HepG2 (cell line): ENCODE results near the gene KDM4B. TPM values are rescaled to one million over a fixed set of nuclear protein-coding genes. Genes with fewer than 3 reads are reported as not detected.

Experiments used
- ATAC-seq: fragments of 200-7000 bp; cut with Tn5 transposase; 3 replicates; pipeline ENCODE4 v1.9.1; 2020; ENCODE audit warnings: mild to moderate bottlenecking, moderate library complexity
- BruUV-seq: library from RNA; stranded (reverse); fragments of 400-500 nt; replicated peaks from 2 replicates; lab custom pipeline; 2021; lab: Mats Ljungman, UMichigan
- CTCF ChIA-PET: fragments of 300-600 bp; formaldehyde crosslinking; extraction: SDS; loops from one replicate; lab custom pipeline; 2021; ENCODE audit warnings: low total read pairs, inconsistent platforms, low intra/inter-chr PET ratio; lab: Yijun Ruan, JAX
- POLR2A ChIA-PET: fragments of 350-600 bp; sonication (Branson Sonifier 250); formaldehyde crosslinking; loops from one replicate; lab custom pipeline; 2020; ENCODE audit warnings: antibody characterized with exemption, inconsistent platforms; lab: Yijun Ruan, JAX
- DNase-seq: peaks from one replicate; pipeline ENCODE4 v3.0.0-alpha.2; 2015; ENCODE audit warnings: low spot score
- FAIRE-seq: peaks from 3 replicates; lab custom pipeline; 2011; peaks lifted over from hg19 to GRCh38; lab: Jason Lieb, UNC
- H2AFZ ChIP-seq: one replicate; pipeline ENCODE4 v1.6.1; 2011; ENCODE audit warnings: low read length, inconsistent platforms
- H3K27ac ChIP-seq: fragments of 300-600 bp; 3 replicates; pipeline ENCODE4 v1.8.0; 2011; ENCODE audit warnings: mixed run types, mild to moderate bottlenecking, mixed read lengths, low read length, inconsistent platforms; ENCODE audit not compliant: insufficient read depth; ENCODE audit errors: extremely low read length
- H3K27me3 ChIP-seq, 2 experiments: fragments of 200-600 bp in 1 of 2; 2 replicates in 1 of 2; 3 replicates in 1 of 2; pipeline versions ENCODE4 v1.6.0 to v1.8.0; 2011; ENCODE audit warnings: low read length in 2 of 2, mild to moderate bottlenecking in 2 of 2, moderate library complexity in 2 of 2, inconsistent platforms in 1 of 2; ENCODE audit not compliant: insufficient read depth in 2 of 2, control insufficient read depth in 1 of 2
- H3K36me3 ChIP-seq, 2 experiments: fragments of 200-600 bp in 1 of 2; replicated peaks in 1 of 2; 2 replicates in 1 of 2; 3 replicates in 1 of 2; pipeline versions ENCODE4 v1.5.1 to v1.8.0; 2011; ENCODE audit warnings: low read length in 2 of 2, inconsistent platforms in 1 of 2; ENCODE audit not compliant: insufficient read depth in 2 of 2, control insufficient read depth in 1 of 2
- H3K4me1 ChIP-seq: 2 replicates; pipeline ENCODE4 v1.5.1; 2012; ENCODE audit warnings: low read length, inconsistent platforms; ENCODE audit not compliant: insufficient read depth
- H3K4me2 ChIP-seq: 2 replicates; pipeline ENCODE4 v1.6.0; 2011; ENCODE audit warnings: low read depth, low read length, inconsistent platforms
- H3K4me3 ChIP-seq, 3 experiments: fragments of 200-600 bp in 1 of 3; sonication (generic), shearing (Covaris generic) in 1 of 3; replicated peaks in 1 of 3; 2 replicates each; pipeline ENCODE4 v1.5.1; 2011 to 2016; ENCODE audit warnings: low read length in 3 of 3, inconsistent platforms in 2 of 3, low read depth in 2 of 3, mild to moderate bottlenecking in 2 of 3, control low read depth in 1 of 3, mixed read lengths in 1 of 3; ENCODE audit not compliant: insufficient read depth in 1 of 3
- H3K79me2 ChIP-seq: one replicate; pipeline ENCODE4 v1.6.1; 2011; ENCODE audit warnings: low read length, inconsistent platforms; ENCODE audit not compliant: insufficient read depth
- H3K9ac ChIP-seq: 2 replicates; pipeline ENCODE4 v1.6.0; 2011; ENCODE audit warnings: mild to moderate bottlenecking, low read depth, low read length, inconsistent platforms; ENCODE audit not compliant: insufficient read depth
- H3K9me3 ChIP-seq: 2 replicates; pipeline ENCODE4 v1.5.1; 2012; ENCODE audit warnings: mild to moderate bottlenecking, low read length
- H4K20me1 ChIP-seq: 2 replicates; pipeline ENCODE4 v1.6.0; 2011; ENCODE audit warnings: inconsistent platforms, mild to moderate bottlenecking, low read length, moderate library complexity; ENCODE audit not compliant: insufficient read depth
- AHR ChIP-seq: IDR thresholded peaks from 2 replicates; pipeline ENCODE4 v1.6.1; 2018; ENCODE audit warnings: missing genetic modification reagents, missing compliant biosample characterization
- ETV5 ChIP-seq: IDR thresholded peaks from 2 replicates; pipeline ENCODE4 v1.6.1; 2018; ENCODE audit warnings: missing biosample characterization, missing genetic modification reagents, inconsistent platforms, borderline replicate concordance
- HDAC1 ChIP-seq: sonication (generic); formaldehyde crosslinking; IDR thresholded peaks from 2 replicates; pipeline ENCODE4 v1.5.1; 2020; ENCODE audit warnings: mild to moderate bottlenecking, missing genetic modification reagents
- HDAC2 ChIP-seq: sonication (generic); formaldehyde crosslinking; IDR thresholded peaks from 2 replicates; pipeline ENCODE4 v1.4.0; 2020; ENCODE audit warnings: missing genetic modification reagents
- MED1 ChIP-seq: sonication (generic); formaldehyde crosslinking; IDR thresholded peaks from 2 replicates; pipeline ENCODE4 v1.4.0; 2020; ENCODE audit warnings: missing genetic modification reagents
- RFX1 ChIP-seq: fragments of 450-650 bp; IDR thresholded peaks from 2 replicates; pipeline ENCODE4 v1.6.1; 2017
- SAP130 ChIP-seq: IDR thresholded peaks from 2 replicates; pipeline ENCODE4 v1.6.1; 2016; ENCODE audit warnings: low read depth
- SKI ChIP-seq: fragments of 450-650 bp; IDR thresholded peaks from one replicate; pipeline ENCODE4 v1.6.1; 2018; ENCODE audit warnings: mild to moderate bottlenecking; ENCODE audit not compliant: partially characterized antibody
- THYN1 ChIP-seq: sonication (generic); formaldehyde crosslinking; IDR thresholded peaks from 2 replicates; pipeline ENCODE4 v1.8.1; 2023; ENCODE audit warnings: low read depth, mild to moderate bottlenecking, moderate library complexity, missing genetic modification reagents, borderline replicate concordance
- ZIK1 ChIP-seq: sonication (generic); formaldehyde crosslinking; IDR thresholded peaks from 2 replicates; pipeline ENCODE4 v1.5.0; 2020; ENCODE audit warnings: mild to moderate bottlenecking, low read depth, missing genetic modification reagents, borderline replicate concordance
- ZNF136 ChIP-seq: sonication (generic); formaldehyde crosslinking; IDR thresholded peaks from 2 replicates; pipeline ENCODE4 v1.8.1; 2022; ENCODE audit warnings: low read depth, mild to moderate bottlenecking, moderate library complexity, missing genetic modification reagents
- ZNF556 ChIP-seq: sonication (generic); formaldehyde crosslinking; IDR thresholded peaks from 2 replicates; pipeline ENCODE4 v1.4.0; 2020; ENCODE audit warnings: mild to moderate bottlenecking, missing genetic modification reagents, borderline replicate concordance
- ZNF605 ChIP-seq: sonication (generic); formaldehyde crosslinking; IDR thresholded peaks from 2 replicates; pipeline ENCODE4 v1.8.0; 2022; ENCODE audit warnings: mild to moderate bottlenecking, missing genetic modification reagents
- ZNF746 ChIP-seq: sonication (generic); formaldehyde crosslinking; IDR thresholded peaks from 2 replicates; pipeline ENCODE4 v1.8.0; 2022; ENCODE audit warnings: mild to moderate bottlenecking, missing genetic modification reagents
- WGBS: methylation state at CpG from one replicate; pipeline ENCODE4 v1.1.6; 2017; ENCODE audit warnings: low lambda C conversion rate; 5-methylcytosine and 5-hydroxymethylcytosine counted together
- in situ Hi-C: cut with HindIII; loops from 2 replicates; pipeline ENCODE4 v1.10.0; 2017; ENCODE audit warnings: low pct_unique_long_range_greater_than_20kb; ENCODE audit not compliant: extremely low pct_ligation_motif_present
- intact Hi-C: fragments of 100-400 bp; cut with micrococcal nuclease; formaldehyde crosslinking; loops from one replicate; pipeline ENCODE4 v1.10.0; 2022; ENCODE audit not compliant: unreplicated experiment
- polyA plus RNA-seq, 8 experiments: library from polyadenylated mRNA; depleted of rRNA in 3 of 8; stranded (reverse) in 7 of 8; unstranded in 1 of 8; fragments of >200 nt; fragmentation: Illumina TruSeq in 4 of 8; extraction: Trizol in 4 of 8; gene quantifications; 2 replicates each; pipeline versions ENCODE4 v1.2.1 to v1.2.3, GENCODE V29; 2011 to 2016; ENCODE audit warnings: low read depth in 4 of 8, missing spikeins in 1 of 8, mixed read lengths in 1 of 8; ENCODE audit not compliant: insufficient read depth in 1 of 8
- total RNA-seq, 5 experiments: library from RNA; depleted of rRNA; stranded (reverse); fragments of >200 nt; fragmentation: Illumina TruSeq; extraction: Trizol; gene quantifications; 2 replicates each; pipeline ENCODE4 v1.2.3, GENCODE V29; 2016; ENCODE audit warnings: low read depth in 1 of 5
- TF ChIP-seq, protein P1 (sequence below): sonication (generic); formaldehyde crosslinking; IDR thresholded peaks from 2 replicates; pipeline ENCODE4 v1.4.0; 2020; ENCODE audit warnings: missing genetic modification reagents
- TF ChIP-seq, protein P2 (sequence below): sonication (generic); formaldehyde crosslinking; IDR thresholded peaks from 2 replicates; pipeline ENCODE4 v1.4.0; 2020; ENCODE audit warnings: missing genetic modification reagents, borderline replicate concordance
- TF ChIP-seq, protein P3 (sequence below): sonication (generic); formaldehyde crosslinking; IDR thresholded peaks from 2 replicates; pipeline ENCODE4 v1.4.0; 2020; ENCODE audit warnings: missing genetic modification reagents

Gene KDM4B
- total and polyA plus RNA-seq, 2 of the 13 experiments (the other 11 are each of a cell fraction or from before 2014, with no cell fraction given): 4.9 to 14.6 TPM

DNA sequence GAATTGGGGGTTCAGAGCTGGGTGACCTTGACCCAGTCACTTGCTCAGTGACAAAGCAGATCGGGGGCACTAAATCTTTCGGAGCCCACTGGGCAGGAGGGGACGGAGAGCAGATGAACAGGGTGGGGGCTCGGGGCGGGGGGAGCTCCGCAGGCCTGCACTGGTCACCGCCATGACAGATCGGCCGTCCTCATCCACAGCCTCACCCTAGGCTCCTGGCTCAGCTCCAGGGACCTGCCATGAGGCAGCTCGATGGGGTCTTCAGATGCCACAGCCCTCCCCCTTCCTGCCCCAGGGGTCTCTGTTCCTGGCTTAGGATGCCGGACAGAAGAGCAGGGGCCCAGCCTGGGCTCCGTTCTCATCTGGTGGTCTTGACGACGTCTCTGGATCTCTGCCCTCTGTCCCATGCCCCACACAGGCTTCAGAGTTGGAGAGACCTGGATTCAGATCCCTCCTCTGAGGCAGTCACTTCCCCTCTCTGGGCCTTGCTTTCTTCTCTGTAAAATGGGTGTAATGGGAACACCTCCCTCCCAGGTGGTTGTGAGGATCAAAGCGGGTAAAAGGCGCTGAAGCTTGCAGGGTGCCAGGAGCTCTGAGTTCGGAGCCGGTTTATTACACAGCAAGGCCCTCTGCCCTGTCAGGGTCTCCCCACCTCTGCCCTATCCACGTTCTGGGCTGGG lies 3.0 kb downstream of the KDM4B start (continued):
- TF ChIP-seq, protein P1, sequence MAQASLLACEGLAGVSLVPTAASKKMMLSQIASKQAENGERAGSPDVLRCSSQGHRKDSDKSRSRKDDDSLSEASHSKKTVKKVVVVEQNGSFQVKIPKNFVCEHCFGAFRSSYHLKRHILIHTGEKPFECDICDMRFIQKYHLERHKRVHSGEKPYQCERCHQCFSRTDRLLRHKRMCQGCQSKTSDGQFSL (CRISPR knock-in tag): no peak
- no peak for TF ChIP-seq HDAC2 (CRISPR knock-in tag)
- no peak for TF ChIP-seq AHR (CRISPR knock-in tag)
- TF ChIP-seq ZNF556: 0 out of 2 replicates have a peak, but pooled peaks have one; percentile 16

DNA sequence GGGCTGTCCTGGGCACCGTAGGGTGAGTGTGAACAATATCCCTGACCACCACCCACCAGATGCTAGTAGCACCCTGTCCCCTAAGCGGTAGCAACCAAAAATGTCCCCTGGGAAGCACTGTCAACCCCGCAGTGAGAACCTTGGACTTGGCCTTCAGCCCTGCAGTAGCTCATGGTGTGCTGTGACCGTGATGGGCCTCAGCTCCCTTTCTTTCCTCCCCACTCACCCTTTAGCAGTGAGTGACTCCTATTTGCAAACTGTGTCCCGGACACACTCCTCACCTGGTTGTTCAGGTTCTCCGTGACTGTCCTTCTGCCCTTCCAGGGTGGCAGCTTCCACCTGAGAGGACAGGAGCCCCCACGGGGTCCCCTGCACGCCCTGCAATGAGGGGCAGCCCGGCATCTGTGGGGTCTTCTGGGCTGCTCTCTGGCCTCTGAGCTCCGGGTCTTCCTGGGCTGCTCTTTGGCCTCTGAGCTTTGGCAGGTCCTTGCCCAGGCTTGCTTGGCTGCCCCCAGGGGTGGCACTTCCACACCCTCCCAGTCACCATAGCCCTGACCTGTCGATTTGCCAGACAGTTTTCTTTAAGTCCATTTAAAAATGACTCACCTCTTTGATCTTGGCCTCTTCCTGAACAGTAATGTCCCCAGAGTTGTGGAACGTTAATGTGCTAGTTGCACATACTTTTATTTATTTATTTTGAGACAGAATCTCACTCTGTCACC lies 3.8 kb downstream of the KDM4B start:
- FAIRE-seq (peak; percentile 49), DNase-seq (peak; percentile 74), ATAC-seq (peak; percentile 5; the same call in 1 of the 3 replicates)
- Histone ChIP-seq H3K36me3 (peaks cover 4 to 13% of the 10 kb centered on the region in 2 experiments; a peak in 2 of 5 replicates), H3K9ac (peak overlapping the region; percentile 73), H3K79me2 (peaks cover 71% of the 10 kb centered on the region), H3K4me1 (peaks cover 61% of the 10 kb centered on the region), H4K20me1 (peaks cover 55% of the 10 kb centered on the region), H3K4me2 (peak overlapping the region; percentile 97), H2AFZ (no peak overlapping the region), H3K27ac (peak overlapping the region; percentile 48), H3K4me3 (peak overlapping the region; percentile 32 to 82 (median 73); a peak in 5 of 6 replicates), H3K27me3 (no peaks in the 10 kb centered on the region; a peak in 1 of 5 replicates), H3K9me3 (no peaks in the 10 kb centered on the region)
- CTCF ChIA-PET: interaction anchor here (1.5 kb wide), 1 partner anchor 59 kb away, joined by 4 read pairs; no protein-coding TSS in a partner anchor
- WGBS: 3% methylated on average over 6 of the region's 12 CpGs
- in situ Hi-C loops: no loop called here
- POLR2A ChIA-PET: interaction anchor here (1.1 to 2.4 kb wide), 4 partner anchors 30 to 102 kb away, joined by 3 to 9 read pairs (median 5); no protein-coding TSS in a partner anchor
- intact Hi-C loops: no loop called here
- BruUV-seq: no TSS peak
- TF ChIP-seq ZNF136 (CRISPR knock-in tag) (peak; percentile 60; the same call in 1 of the 2 replicates), RFX1 (no peak), HDAC1 (CRISPR knock-in tag) (peak; percentile 55; the same call in 1 of the 2 replicates), THYN1 (CRISPR knock-in tag) (no peak), ZNF605 (CRISPR knock-in tag) (peak; percentile 74; the same call in 1 of the 2 replicates), ETV5 (peak; percentile 52; the same call in 1 of the 2 replicates), SAP130 (CRISPR knock-in tag) (peak; percentile 76), MED1 (CRISPR knock-in tag) (0 out of 2 replicates have a peak, but pooled peaks have one; percentile 10), ZIK1 (no peak), SKI (peak; percentile 81), ZNF746 (CRISPR knock-in tag) (no peak)
- TF ChIP-seq, protein P2, sequence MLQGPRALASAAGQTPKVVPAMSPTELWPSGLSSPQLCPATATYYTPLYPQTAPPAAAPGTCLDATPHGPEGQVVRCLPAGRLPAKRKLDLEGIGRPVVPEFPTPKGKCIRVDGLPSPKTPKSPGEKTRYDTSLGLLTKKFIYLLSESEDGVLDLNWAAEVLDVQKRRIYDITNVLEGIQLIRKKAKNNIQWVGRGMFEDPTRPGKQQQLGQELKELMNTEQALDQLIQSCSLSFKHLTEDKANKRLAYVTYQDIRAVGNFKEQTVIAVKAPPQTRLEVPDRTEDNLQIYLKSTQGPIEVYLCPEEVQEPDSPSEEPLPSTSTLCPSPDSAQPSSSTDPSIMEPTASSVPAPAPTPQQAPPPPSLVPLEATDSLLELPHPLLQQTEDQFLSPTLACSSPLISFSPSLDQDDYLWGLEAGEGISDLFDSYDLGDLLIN (CRISPR knock-in tag): 0 out of 2 replicates have a peak, but pooled peaks have one; percentile 22
- TF ChIP-seq, protein P3, sequence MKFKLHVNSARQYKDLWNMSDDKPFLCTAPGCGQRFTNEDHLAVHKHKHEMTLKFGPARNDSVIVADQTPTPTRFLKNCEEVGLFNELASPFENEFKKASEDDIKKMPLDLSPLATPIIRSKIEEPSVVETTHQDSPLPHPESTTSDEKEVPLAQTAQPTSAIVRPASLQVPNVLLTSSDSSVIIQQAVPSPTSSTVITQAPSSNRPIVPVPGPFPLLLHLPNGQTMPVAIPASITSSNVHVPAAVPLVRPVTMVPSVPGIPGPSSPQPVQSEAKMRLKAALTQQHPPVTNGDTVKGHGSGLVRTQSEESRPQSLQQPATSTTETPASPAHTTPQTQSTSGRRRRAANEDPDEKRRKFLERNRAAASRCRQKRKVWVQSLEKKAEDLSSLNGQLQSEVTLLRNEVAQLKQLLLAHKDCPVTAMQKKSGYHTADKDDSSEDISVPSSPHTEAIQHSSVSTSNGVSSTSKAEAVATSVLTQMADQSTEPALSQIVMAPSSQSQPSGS (CRISPR knock-in tag): no peak
